ENCODE measurements around the gene FUZ.
A peak's percentile ranks its signal among the peaks of the same experiment; 100 is the strongest.

Gene FUZ

GRCh38 chr19:49774969-49775368, 38.1 kb downstream of the FUZ start:
- no peak for DNase-seq

- no peak for DNase-seq
Observed at GRCh38 chr19:49773663-49774350, 39.3 kb downstream of the FUZ start.

- DNase-seq, result no peak
Observed at GRCh38 chr19:49772850-49773432, 40.2 kb downstream of the FUZ start.

- DNase-seq, result no peak
Observed at GRCh38 chr19:49771674-49772139, 41.4 kb downstream of the FUZ start.

- no peak for DNase-seq
Observed at GRCh38 chr19:49770529-49770928, 42.6 kb downstream of the FUZ start.

- no peak for DNase-seq
Observed at GRCh38 chr19:49767967-49768581, 45.0 kb downstream of the FUZ start.

- DNase-seq, result no peak
Observed at GRCh38 chr19:49767381-49767780, 45.7 kb downstream of the FUZ start.

GRCh38 chr19:49766930-49767299, 46.2 kb downstream of the FUZ start, which contains the start of gene AP2A1:
TSS of gene AP2A1 (plus strand) at chr19:49767001. CDS start at chr19:49767134, 133 bp downstream.
- DNase-seq, result no peak

GRCh38 chr19:49766007-49766929, 46.8 kb downstream of the FUZ start:
- DNase-seq, result peak; percentile 99

GRCh38 chr19:49764341-49764740, 48.8 kb downstream of the FUZ start:
- no peak for DNase-seq

GRCh38 chr19:49763230-49763629, 49.9 kb downstream of the FUZ start, which contains the start of gene TSKS:
TSS of gene TSKS (minus strand) at chr19:49763306. CDS start at chr19:49763247, 59 bp downstream.
- no peak for DNase-seq

GRCh38 chr19:49761625-49762311, 51.3 kb downstream of the FUZ start:
- DNase-seq, result no peak

- DNase-seq, result no peak
Observed at GRCh38 chr19:49761249-49761624, 51.9 kb downstream of the FUZ start.

- DNase-seq, result no peak
Observed at GRCh38 chr19:49758292-49758691, 54.8 kb downstream of the FUZ start.
